Cerebellar nuclear complex (tissue), 1 donor: ENCODE results near the gene ZNF782.
"Not testable (repeated sequence)": the region's sequence is repeated elsewhere in the genome, so short reads cannot be mapped to it uniquely, and the experiment has no call there.

Experiments used
- DNase-seq, 2 experiments: peaks; one replicate each; lab custom pipeline; 2025; lab: John Stamatoyannopoulos, UW

ZNF782 gene

DNA sequence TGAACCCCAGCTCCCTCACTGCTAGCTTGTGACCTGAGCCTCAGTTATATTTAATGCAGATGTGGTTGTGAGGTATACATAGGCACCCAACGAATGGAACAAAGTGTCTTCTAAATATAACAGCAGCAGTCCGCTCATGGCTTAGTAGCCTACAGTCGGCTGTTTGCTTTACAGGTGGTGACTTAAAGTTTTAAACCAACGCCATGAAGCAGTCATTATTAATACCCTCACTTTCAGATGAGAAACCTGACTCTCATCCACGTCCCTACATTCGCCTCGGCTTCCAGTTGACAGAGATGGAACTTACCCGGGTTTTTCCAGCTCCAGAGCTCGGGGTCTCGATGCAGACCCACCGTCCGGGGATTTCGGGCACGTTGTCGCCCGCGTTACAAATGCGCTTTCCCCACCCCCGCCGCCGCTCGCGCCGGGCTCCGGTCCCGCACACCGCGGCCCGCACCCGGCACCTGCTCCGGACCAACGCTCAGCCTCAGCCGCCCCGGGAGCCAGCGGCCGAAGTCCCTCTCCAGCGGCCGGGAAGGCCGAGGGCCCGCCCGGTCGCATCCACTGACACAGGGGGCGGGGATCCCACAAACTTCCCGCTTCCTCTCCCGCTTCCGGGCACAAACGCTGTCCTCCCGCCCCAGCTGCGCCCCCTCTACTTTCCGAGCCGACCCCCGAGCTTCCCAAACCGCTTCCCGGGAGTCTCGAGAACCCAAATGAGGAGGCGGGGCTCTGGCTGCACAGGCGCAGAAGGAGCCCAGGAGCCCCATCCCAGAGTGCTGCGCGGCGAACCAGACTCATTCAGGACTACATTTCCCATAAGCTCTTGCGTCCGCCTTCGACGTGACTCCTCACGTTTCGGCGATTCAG is at the start of gene ZNF782:
TSS of gene ZNF782 (minus strand) at position 734 of the 870 bp plus-strand sequence. CDS start 2,553 bp downstream, outside the sequence.
- DNase-seq, result peak; percentile 44 to 79

DNA sequence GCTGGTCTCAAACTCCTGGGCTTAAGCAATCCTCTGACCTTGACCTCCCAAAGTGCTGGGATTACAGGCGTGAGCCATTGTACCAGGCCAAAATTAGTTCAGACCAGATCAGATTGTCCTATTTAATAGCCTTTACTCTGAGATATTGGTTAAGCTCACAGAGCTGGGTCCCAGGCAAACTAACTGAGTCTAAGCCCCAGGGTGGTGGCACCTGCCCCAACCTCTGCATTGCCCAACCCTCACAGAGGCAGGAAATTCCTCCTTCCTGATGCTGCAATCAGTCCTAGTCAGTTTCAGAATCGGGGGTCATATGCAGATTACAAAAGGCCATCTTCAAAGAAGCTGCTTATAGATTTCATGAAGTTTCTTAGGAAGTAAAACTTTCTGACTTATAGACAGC is 45.7 kb upstream of the ZNF782 start:
- DNase-seq, result not testable (repeated sequence)

GRCh38 chr9:96892131-96892530 is 37.8 kb upstream of the ZNF782 start:
- no peak for DNase-seq

- DNase-seq, result no peak
Observed at GRCh38 chr9:96888591-96888990, 34.3 kb upstream of the ZNF782 start.

DNA sequence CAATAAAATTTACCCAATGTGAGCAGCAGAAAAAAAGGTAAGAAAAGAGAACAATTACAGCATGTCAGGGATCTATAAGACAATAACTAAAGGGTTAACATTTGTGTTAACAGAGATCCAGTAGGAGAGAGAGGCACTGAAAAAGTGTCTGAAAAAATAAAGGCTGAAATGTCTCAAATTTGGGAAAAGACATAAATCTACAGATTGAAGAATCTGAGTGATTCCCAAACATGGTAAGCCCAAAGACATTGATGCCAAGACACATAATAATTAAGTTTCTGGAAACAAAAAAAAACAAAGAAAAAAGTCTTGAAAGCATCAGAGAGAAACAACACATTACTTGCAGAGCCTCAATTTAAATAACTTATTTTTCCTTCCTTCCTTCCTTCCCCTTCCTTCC is 31.1 kb upstream of the ZNF782 start:
- DNase-seq, result no peak

GRCh38 chr9:96884443-96884842 is 30.1 kb upstream of the ZNF782 start:
- DNase-seq, result no peak

- DNase-seq, result no peak
Observed at GRCh38 chr9:96883922-96884321, 29.6 kb upstream of the ZNF782 start.

- DNase-seq, result no peak
Observed at GRCh38 chr9:96877269-96877668, 23.0 kb upstream of the ZNF782 start.

DNA sequence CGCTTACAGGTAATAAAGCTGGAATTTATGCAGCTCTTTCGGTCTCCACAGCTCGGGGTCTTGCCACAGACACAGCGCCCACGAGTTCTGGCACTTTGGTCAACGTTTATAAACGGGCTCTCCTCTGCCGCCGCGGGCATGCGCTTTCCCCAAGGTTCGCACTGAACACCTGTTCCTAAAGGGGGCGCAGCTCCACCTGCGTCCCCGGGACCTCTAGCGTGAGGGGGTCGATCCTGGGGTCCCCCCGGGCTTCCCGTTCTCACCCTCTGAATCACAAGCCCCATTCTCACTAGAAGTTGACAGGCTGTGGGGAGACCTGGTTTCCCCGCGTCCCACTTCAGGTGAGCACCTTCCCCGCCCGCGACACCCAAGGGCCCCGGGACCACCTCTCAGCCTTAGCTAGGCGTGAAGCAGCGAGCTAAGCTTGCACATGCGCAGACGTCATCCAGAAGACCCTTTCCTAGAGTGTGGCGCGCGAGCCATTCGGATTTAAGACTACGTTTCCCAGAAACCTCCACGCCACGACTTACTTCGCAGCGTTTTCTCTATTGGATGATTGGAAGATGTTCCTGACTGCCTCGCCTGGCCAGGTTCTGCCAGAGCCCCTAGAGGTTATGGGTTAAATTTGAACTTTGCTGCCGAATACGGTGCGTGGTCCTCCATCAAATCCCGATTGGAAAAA is 21.3 kb upstream of the ZNF782 start:
- DNase-seq, result peak in 1 of 2 experiments; percentile 4

DNA sequence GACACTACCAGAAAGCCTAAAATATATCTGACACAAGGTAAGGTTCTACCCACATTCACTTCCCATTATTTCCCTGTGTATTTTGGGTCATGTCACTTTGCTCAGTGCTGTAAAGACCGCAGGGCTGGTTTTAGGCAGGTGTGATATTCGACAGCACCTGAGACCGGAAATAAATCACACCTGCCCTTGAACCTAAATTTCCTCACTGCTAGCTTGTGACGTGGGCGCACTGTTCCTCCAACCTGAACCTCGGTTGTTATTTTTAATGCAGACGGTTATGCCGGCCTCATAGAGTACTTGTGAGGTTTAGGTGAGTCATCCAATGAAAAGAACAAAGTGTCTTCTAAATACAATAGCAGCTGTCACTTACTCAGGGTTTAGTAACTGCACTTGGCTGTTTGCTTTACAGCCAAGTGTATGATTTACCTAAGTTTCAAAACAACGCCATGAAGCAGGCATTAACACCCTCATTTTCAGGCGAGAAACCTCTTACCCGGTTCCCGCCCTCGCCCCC is 20.7 kb upstream of the ZNF782 start:
- no peak for DNase-seq

DNA sequence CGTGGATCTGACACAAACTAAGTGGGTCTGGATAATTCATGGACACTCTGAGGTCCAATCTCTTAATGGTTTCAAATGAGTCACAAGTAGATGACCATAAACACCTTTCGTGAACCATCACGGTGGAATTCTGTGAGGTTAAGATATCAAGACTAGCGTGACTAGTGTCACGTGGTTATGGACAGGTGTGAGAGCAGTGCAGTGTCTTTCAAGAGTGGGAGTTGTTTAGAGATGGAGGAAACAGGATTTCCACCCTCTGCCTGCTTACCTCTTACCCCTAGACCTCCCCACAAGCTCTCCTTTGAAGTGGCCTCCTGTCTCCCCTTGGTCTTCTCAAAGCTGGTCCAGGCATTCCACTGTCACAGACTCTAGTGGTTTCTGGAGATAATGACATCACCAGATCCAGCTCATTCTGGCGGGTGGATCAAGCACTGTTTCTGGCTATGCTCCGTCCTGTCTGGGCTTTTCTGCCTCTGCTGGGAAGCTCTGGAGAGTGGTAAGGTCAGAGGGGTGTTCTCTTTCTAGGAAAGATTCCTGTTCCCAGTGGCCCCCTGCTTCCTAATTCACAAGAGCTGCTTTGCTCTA is 20.0 kb upstream of the ZNF782 start:
- DNase-seq, result no peak

- no peak for DNase-seq
Observed at GRCh38 chr9:96871176-96871575, 16.9 kb upstream of the ZNF782 start.

- no peak for DNase-seq
Observed at GRCh38 chr9:96868709-96869108, 14.4 kb upstream of the ZNF782 start.

DNA sequence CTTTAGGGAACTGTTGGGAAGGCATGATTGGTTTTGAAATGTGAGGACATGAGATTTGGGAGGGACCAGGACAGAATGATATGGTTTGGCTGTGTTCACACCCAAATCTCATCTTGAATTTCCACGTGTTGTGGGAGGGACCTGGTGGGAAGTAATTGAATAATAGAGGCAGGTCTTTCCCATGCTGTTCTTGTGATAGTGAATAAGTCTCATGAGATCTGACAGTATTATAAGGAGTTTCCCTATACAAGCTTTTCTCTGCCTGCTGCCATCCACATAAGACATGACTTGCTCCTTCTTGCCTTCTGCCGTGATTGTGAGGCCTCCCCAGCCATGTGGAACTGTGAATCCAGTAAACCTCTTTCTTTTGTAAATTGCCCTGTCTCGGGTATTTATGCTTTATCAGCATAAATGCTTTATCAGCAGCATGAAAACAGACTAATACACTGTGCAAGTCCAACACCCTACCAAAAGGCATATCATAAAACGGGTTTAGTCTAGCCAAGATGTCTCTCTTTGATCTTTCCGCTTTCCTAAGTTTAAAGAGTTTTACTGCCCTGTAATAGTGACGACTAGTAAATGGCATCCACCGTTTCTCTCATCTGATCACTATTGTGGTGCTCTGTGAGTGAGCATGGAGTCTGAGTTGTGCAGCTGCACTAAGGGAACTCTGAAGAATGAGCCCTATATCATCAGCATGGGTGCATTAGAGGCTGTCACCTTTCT is 12.9 kb upstream of the ZNF782 start:
- no peak for DNase-seq

- not testable (repeated sequence) for DNase-seq
Observed at GRCh38 chr9:96865240-96865639, 10.9 kb upstream of the ZNF782 start.

- DNase-seq, result no peak
Observed at GRCh38 chr9:96859461-96860198, 5.3 kb upstream of the ZNF782 start.

DNA sequence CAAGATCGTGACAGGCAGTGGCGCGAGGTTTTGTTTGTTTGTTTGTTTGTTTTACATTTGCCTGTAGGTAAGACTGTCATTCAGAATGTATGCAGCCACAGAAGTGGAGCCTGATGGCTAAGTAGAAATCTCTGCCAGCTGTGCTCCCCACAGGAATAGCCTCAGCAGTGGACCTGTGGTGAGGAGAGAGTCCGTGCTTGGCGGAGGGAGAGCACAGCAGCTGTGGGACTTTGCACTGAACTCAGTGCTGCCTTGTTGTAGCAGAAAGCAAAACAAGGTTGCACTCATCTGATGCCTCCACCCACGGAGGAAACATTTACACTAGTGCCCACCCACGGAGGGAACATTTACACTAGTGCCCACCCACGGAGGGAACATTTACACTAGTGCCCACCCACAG is 4.4 kb upstream of the ZNF782 start:
- no peak for DNase-seq

DNA sequence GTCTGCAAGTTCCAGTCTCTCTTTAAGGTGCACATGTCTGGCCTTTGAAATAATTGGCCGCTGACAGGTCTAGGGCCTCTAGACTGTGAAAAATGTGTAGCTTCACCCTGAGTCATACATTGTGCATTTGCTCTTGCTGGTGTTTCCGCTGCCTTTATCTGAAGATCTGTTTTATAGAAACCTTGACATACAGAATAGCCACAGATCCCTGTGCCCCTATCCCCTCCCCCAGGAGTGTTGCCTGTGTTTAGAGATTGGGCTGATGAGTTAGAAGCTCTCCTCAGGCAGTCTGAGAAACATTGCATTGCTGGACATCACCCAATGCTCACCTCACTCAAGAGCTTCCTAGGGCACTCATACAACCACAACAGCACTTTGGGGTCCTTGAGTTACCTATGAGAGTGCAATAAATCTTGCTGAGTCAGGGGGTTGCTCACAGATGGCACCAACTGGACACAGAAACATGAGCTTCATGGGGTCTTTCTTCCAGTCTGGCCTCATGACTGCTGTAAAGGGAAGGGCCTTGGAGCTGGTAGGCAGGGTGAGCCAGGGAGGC is 3.8 kb upstream of the ZNF782 start:
- no peak for DNase-seq

GRCh38 chr9:96856363-96857286 is 2.3 kb upstream of the ZNF782 start:
- DNase-seq, result peak in 1 of 2 experiments; percentile 3
